ENCODE data around the gene SFTA2. TPM values are rescaled to one million over a fixed set of nuclear protein-coding genes. Genes with fewer than 3 reads are reported as not detected.

Gene SFTA2
- polyA plus RNA-seq, 1 donor from 2014 or later: not detected

- Histone ChIP-seq H3K4me2 (ENCODE audit: low read length) (no peak overlapping the region), H2AFZ (ENCODE audit: low read depth, low read length) (no peak overlapping the region)
- TF ChIP-seq TAF1 (IDR thresholded peaks at IDR 0.05; ENCODE audit: low read depth): no peak
- no peak for TF ChIP-seq SMC3 (conservative IDR thresholded peaks at IDR 0.05; ENCODE audit: poor library complexity)
Measured at GRCh38 chr6:30954631-30955366, 22.8 kb upstream of the SFTA2 start.

GRCh38 chr6:30951907-30952469, 20.0 kb upstream of the SFTA2 start:
- Histone ChIP-seq H3K36me3 (ENCODE audit: insufficient read depth, low read length) (no peaks in the 10 kb centered on the region), H3K27me3 (ENCODE audit: insufficient read depth, low read depth, low read length) (peaks cover 21% of the 10 kb centered on the region)
- no peak for TF ChIP-seq POLR2AphosphoS5 (IDR thresholded peaks at IDR 0.05)
- TF ChIP-seq SMC3 (conservative IDR thresholded peaks at IDR 0.05; ENCODE audit: poor library complexity): no peak
- TF ChIP-seq, protein P1, sequence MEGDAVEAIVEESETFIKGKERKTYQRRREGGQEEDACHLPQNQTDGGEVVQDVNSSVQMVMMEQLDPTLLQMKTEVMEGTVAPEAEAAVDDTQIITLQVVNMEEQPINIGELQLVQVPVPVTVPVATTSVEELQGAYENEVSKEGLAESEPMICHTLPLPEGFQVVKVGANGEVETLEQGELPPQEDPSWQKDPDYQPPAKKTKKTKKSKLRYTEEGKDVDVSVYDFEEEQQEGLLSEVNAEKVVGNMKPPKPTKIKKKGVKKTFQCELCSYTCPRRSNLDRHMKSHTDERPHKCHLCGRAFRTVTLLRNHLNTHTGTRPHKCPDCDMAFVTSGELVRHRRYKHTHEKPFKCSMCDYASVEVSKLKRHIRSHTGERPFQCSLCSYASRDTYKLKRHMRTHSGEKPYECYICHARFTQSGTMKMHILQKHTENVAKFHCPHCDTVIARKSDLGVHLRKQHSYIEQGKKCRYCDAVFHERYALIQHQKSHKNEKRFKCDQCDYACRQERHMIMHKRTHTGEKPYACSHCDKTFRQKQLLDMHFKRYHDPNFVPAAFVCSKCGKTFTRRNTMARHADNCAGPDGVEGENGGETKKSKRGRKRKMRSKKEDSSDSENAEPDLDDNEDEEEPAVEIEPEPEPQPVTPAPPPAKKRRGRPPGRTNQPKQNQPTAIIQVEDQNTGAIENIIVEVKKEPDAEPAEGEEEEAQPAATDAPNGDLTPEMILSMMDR (IDR thresholded peaks at IDR 0.05; ENCODE audit: poor library complexity, severe bottlenecking): no peak
- TF ChIP-seq EZH2 (IDR thresholded peaks at IDR 0.05; ENCODE audit: borderline replicate concordance, insufficient read depth, low read length, poor library complexity, severe bottlenecking): no peak
- TF ChIP-seq RAD21 (conservative IDR thresholded peaks at IDR 0.05): no peak
- TF ChIP-seq EP300 (conservative IDR thresholded peaks at IDR 0.05; ENCODE audit: poor library complexity, severe bottlenecking): no peak
- TF ChIP-seq TAF1 (IDR thresholded peaks at IDR 0.05; ENCODE audit: low read depth): no peak
- TF ChIP-seq MXI1 (conservative IDR thresholded peaks at IDR 0.05; ENCODE audit: poor library complexity, severe bottlenecking): no peak
- TF ChIP-seq, protein P2, sequence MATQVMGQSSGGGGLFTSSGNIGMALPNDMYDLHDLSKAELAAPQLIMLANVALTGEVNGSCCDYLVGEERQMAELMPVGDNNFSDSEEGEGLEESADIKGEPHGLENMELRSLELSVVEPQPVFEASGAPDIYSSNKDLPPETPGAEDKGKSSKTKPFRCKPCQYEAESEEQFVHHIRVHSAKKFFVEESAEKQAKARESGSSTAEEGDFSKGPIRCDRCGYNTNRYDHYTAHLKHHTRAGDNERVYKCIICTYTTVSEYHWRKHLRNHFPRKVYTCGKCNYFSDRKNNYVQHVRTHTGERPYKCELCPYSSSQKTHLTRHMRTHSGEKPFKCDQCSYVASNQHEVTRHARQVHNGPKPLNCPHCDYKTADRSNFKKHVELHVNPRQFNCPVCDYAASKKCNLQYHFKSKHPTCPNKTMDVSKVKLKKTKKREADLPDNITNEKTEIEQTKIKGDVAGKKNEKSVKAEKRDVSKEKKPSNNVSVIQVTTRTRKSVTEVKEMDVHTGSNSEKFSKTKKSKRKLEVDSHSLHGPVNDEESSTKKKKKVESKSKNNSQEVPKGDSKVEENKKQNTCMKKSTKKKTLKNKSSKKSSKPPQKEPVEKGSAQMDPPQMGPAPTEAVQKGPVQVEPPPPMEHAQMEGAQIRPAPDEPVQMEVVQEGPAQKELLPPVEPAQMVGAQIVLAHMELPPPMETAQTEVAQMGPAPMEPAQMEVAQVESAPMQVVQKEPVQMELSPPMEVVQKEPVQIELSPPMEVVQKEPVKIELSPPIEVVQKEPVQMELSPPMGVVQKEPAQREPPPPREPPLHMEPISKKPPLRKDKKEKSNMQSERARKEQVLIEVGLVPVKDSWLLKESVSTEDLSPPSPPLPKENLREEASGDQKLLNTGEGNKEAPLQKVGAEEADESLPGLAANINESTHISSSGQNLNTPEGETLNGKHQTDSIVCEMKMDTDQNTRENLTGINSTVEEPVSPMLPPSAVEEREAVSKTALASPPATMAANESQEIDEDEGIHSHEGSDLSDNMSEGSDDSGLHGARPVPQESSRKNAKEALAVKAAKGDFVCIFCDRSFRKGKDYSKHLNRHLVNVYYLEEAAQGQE (IDR thresholded peaks at IDR 0.05; ENCODE audit: borderline replicate concordance): no peak

More at GRCh38 chr6:30954631-30955366, 22.8 kb upstream of the SFTA2 start:
- Histone ChIP-seq H4K20me1 (ENCODE audit: insufficient read depth) (no peaks in the 10 kb centered on the region), H3K4me3 (ENCODE audit: low read length) (no peak overlapping the region), H3K9ac (ENCODE audit: low read length) (no peak overlapping the region), H3K27ac (ENCODE audit: low read length) (no peak overlapping the region), H3K9me2 (ENCODE audit: insufficient read depth, low read length) (no peaks in the 10 kb centered on the region), H3K36me3 (ENCODE audit: insufficient read depth, low read length) (no peaks in the 10 kb centered on the region), H3K27me3 (ENCODE audit: insufficient read depth, low read depth, low read length) (peaks cover 21% of the 10 kb centered on the region), H3F3A (ENCODE audit: insufficient read depth, low read length, poor library complexity, severe bottlenecking) (no peaks in the 10 kb centered on the region), H3K9me3 (ENCODE audit: low read length) (peaks cover 6% of the 10 kb centered on the region), H3K79me2 (replicated peaks; ENCODE audit: insufficient read depth, low read length) (no peaks in the 10 kb centered on the region)

More at GRCh38 chr6:30951907-30952469, 20.0 kb upstream of the SFTA2 start:
- Histone ChIP-seq H3F3A (ENCODE audit: insufficient read depth, low read length, poor library complexity, severe bottlenecking) (no peaks in the 10 kb centered on the region), H3K4me2 (ENCODE audit: low read length) (no peak overlapping the region), H3K9ac (ENCODE audit: low read length) (no peak overlapping the region), H3K27ac (ENCODE audit: low read length) (no peak overlapping the region), H3K9me2 (ENCODE audit: insufficient read depth, low read length) (no peaks in the 10 kb centered on the region), H3K79me2 (replicated peaks; ENCODE audit: insufficient read depth, low read length) (no peaks in the 10 kb centered on the region), H2AFZ (ENCODE audit: low read depth, low read length) (no peak overlapping the region), H4K20me1 (ENCODE audit: insufficient read depth) (no peaks in the 10 kb centered on the region), H3K4me3 (ENCODE audit: low read length) (no peak overlapping the region), H3K9me3 (ENCODE audit: low read length) (peaks cover 6% of the 10 kb centered on the region)
